AG08395 (cell line): ENCODE results near the gene STIM1.

Source experiments
- DNase-seq: peaks from one replicate; pipeline ENCODE4 v3.0.0; 2012; ENCODE audit warnings: mixed read lengths, low spot score

STIM1 gene

DNA sequence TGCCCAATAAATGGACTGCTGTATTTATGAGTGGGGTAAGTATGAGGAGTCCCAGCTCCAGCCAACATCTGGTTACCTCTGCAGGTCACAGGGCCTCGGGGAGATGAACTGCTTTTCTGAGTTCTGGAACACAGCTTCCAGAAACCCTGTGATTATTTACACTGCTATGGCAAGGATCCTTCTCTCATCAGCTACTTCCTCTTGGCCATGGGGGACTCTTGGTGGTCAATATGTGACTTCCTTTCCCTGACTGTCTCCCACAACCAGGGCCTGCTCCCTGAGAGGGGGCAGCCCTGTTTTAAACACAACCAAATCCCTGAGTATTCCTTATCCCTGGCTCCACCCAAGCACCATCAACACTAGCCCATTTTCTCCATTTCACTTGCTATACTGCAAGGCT, 24.7 kb upstream of the STIM1 start:
- DNase-seq, result no peak

GRCh38 chr11:3831378-3832239, 23.9 kb upstream of the STIM1 start:
- no peak for DNase-seq

- DNase-seq, result no peak
Measured at GRCh38 chr11:3832816-3833215, 22.6 kb upstream of the STIM1 start.

- DNase-seq, result no peak
Measured at GRCh38 chr11:3833449-3833848, 22.0 kb upstream of the STIM1 start.

GRCh38 chr11:3834349-3834663, 21.2 kb upstream of the STIM1 start:
- no peak for DNase-seq

GRCh38 chr11:3834664-3835461, 20.6 kb upstream of the STIM1 start:
- DNase-seq, result no peak

- DNase-seq, result no peak
Measured at GRCh38 chr11:3835751-3836150, 19.7 kb upstream of the STIM1 start.

GRCh38 chr11:3836903-3837302, 18.6 kb upstream of the STIM1 start:
- DNase-seq, result no peak

DNA sequence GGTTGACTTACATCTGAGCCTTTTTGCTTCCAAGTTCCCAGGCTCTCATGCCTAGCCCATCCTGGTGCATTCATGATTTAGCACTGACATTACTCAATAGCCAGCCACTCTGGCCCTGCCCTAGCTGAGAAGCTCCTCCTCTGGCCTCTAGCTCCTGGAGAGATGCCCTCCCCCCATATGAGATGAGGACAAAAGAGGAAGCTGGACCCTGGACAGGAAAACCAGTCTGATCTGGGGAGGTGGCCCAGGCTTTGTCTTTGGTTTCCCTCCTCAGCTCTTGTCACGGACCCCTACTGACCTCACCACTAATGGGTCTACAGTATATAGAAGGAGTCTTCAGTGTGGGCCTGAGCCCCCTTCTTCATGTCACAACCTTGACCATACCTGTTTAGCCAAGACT, 17.7 kb upstream of the STIM1 start:
- DNase-seq, result peak; percentile 24

DNA sequence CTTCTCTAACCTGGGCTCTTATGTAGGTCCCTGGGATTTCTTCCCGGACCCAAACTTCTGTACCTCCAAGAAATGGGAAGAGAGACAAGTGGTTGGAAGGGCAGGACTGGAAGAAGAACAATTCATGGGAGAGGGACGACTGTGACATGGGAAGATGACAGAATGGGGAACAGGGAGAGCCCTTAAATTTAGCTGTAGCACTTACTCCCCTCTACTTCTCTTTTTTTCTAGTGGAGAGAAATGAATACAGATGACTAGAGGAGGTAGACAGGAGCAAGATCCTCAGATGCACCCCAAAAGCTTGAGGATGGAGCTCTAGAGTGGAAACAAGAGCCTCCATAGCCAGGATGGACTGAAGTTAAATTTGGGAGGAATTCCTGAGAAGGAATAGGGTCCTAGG, 17.0 kb upstream of the STIM1 start:
- no peak for DNase-seq

DNA sequence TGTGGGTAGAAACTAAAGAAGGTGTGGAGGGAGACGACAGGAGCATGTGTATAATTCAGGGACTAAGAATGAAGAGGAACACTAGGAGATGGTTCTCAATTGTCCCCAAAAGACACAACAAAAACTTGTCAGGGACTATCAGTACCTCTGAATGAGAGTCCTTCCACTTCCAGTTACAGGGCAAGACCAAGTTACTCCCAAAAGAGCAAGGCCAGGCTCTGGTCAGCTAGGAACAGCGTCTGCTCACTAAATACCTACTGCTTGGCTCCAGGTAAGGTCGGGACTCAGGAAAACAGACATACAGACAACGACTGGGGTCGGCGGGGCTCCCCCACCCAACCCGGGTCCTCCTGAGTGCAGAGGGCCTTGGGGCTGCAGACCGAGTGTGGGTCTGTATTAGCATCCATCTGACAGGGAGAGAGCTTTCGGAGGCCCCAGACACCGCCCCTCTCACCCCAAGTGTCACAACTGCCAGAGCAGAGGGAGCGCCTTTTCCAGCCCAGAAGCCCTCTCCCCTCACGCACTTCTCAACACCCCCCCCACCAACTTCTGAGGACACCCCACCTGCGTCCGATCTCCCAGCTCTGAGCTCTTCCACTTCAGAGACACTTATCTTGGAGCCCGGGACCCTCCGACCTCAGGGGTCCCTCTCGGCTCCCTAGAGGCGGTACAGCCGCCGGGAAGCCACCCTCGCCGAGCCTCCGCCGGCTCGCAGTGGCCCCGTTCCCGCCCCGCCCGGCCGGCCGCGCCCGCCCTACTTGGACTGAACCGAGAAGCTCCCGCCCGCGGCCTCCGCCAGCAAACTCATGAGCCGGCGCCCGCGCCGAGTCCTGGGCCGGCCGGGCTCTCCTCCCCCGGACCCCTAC, 15.2 kb upstream of the STIM1 start:
- DNase-seq, result no peak

DNA sequence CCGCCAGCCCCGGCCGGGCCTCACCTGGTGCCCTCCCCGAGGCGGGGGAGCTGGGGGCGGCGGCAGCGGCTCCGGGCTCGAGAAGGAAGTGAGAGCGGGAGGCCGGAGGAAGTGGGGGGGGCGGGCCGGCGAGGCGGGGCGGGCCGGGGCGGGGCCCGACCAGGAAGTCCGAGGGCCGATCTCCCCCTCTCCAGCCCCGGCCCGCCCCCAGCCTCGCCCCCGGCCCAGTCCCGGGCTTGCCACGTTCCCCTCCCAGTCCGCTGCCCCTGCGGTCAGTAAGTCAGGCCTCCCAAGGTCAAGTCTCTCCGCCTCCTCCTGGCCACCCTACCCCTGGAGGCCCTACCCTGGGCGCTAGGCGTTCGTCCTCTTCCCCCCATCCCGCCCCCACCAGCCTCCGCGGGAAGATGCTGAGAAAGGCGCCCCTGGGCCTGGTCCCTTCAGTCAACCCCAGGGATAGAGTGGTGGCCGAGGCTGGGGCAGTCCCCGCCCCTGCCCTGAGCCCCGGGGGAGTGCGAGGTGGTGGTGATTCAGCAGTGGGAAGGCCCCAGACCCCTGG, 14.5 kb upstream of the STIM1 start, which contains the start of gene RHOG:
TSS of gene RHOG (minus strand) at position 90 of the 556 bp plus-strand sequence. CDS start 12,821 bp downstream, outside the sequence.
- DNase-seq, result peak; percentile 92

GRCh38 chr11:3841426-3842350, 13.8 kb upstream of the STIM1 start:
- DNase-seq, result peak; percentile 82

- DNase-seq, result no peak
Measured at GRCh38 chr11:3843326-3843725, 12.1 kb upstream of the STIM1 start.

DNA sequence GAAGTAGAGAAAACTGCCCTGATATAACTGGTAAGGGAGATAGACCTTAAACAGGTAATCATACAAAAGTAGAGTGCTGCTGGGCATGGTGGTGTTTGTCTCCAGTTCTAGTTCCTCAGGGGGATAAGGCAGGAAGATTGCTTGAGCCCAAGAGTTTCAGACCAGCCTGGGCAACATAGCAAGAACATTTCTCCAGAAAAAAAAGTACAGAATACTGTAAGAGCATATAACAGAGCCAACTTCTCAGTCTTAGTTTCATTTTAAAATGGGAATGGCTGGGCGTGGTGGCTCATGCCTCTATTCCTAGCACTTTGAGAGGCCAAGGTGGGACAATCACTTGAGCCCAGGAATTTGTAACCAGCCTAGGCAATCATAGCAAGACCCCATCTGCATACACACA, 10.2 kb upstream of the STIM1 start:
- no peak for DNase-seq

DNA sequence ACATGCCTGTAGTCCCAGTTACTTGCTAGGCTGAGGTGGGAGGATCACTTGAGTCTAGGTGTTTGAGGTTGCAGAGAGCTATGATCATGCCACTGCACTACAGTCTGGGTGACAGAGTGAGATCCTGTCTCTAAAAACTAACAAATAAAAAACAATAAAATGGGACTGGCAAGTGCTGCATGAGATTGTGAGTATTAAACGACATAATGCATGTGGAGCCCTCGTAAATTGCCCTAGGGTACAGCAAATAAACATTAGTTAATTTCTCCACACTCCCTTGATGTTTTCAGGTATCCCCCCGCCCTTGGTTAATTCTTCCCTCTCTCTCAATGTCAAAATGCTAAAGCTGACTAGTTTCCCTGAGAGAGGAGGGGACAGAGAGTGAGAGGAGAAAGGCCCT, 9.8 kb upstream of the STIM1 start:
- no peak for DNase-seq

- DNase-seq, result peak; percentile 58
Measured at GRCh38 chr11:3849297-3849874, 6.1 kb upstream of the STIM1 start.

- no peak for DNase-seq
Measured at GRCh38 chr11:3853545-3853842, 2.0 kb upstream of the STIM1 start.

GRCh38 chr11:3853899-3854659, 1.4 kb upstream of the STIM1 start:
- DNase-seq, result no peak

GRCh38 chr11:3854660-3854976, 846 bp upstream of the STIM1 start:
- DNase-seq, result no peak
